Cardiac atrium fibroblast (primary cell): ENCODE measurements around the gene FN3K. TPM values are rescaled to one million over a fixed set of nuclear protein-coding genes. Genes with fewer than 3 reads are reported as not detected.

Experiments
- total RNA-seq: library from RNA; depleted of rRNA; stranded (reverse); fragments of >200 nt; gene quantifications from 2 replicates; pipeline ENCODE4 v1.2.3, GENCODE V29; 2015

Gene FN3K
- 0.16 TPM in 1 of 2 replicates, not detected in the other for total RNA-seq

GRCh38 chr17:82734987-82735866 is at the start of gene FN3K:
FN3K (plus strand) TSS chr17:82735615; CDS start chr17:82735637, 22 bp downstream.

GRCh38 chr17:82698065-82698973 is 37.1 kb upstream of the FN3K start, which contains the start of gene RAB40B:
RAB40B (minus strand) TSS chr17:82698698; CDS start chr17:82698596, 102 bp downstream.

DNA sequence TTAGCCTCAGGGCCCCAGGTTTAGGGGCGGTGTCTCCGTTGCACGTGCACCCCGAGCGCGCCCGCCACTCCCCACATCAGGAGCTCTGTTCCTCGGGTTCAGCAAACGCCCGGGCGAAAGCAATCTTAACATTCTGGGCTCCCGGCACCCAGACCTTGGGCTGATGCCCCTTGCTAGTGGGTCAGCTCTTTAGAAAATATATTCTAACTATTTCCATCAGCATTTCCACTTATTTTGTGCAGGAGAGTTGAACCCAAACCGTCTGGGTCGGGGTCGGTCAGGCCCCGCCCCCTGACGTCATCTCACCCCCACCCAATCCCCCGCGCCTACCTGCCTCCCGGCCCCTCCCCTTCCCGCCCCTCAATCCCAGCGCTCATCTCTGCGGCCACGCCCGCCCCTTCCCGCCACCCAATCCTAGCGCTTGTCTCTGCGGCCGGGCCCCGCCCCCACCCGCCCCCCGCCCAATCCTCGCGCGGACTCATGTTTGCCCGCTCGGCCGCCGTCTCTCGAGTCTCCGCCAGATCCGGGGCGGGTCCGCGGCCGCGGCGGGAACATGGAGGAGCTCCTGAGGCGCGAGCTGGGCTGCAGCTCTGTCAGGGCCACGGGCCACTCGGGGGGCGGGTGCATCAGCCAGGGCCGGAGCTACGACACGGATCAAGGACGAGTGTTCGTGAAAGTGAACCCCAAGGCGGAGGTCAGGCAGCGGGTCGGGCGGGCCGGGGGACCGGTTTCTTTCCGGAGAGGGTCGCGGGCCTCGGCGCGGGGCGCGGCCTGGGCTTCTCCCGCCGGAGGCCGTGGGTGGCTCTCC is 19.0 kb upstream of the FN3K start, which contains the start of gene FN3KRP:
FN3KRP (plus strand) TSS at position 504 of the 808 bp plus-strand sequence; CDS start at position 554, 50 bp downstream.

DNA sequence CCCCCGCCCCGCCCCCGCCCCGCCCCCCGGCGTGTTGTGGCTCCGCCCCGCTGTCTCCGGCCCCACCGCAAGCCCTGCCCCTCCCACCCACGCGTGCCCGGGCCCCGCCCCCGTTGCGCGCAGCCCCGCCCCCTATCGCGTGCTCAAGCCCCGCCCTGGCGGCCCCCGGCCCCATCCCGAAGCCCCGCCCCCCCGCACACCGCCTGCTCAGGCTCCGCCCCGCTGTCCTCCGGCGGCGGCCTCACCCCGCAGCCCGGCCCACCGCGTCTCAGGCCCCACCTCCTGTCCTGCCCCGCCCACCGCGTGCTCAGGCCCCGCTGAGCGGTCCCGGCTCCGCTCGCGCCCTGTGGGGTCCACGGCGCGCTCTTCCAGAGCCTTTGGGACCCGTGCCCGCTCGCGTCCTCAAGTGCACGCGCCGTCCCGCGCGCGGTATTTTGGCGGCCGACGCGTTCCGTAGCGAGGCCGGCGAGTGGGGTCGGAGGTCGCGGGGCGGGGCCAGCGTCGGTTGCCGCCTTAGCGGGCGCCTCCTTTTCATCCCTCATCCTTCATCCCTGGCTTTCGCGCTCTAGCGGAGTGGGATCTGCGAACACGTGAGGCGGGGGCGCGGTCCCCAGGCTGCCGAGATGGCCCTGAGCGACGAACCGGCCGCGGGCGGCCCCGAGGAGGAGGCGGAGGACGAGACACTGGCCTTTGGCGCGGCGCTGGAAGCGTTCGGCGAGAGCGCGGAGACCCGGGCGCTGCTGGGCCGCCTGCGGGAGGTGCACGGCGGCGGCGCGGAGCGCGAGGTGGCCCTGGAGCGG is 16.4 kb downstream of the FN3K start, which contains the start of gene TBCD:
TBCD (plus strand) TSS at position 495 of the 800 bp plus-strand sequence; CDS start at position 624, 129 bp downstream.

Other genes with a start within 250 kb of the FN3K start
- gene FOXK2, start 215.9 kb upstream of the FN3K start, total RNA-seq, result 28.5 and 34.5 TPM in 2 replicates
- 76.4 and 85.2 TPM in 2 replicates for gene WDR45B, start 87.2 kb upstream of the FN3K start, total RNA-seq
- 8.3 and 13.1 TPM in 2 replicates for gene RAB40B, start 36.9 kb upstream of the FN3K start, total RNA-seq
- gene FN3KRP, start 18.9 kb upstream of the FN3K start, total RNA-seq, result 14.3 and 18.1 TPM in 2 replicates
- 28.9 and 45.2 TPM in 2 replicates for gene TBCD, start 16.4 kb downstream of the FN3K start, total RNA-seq
- not detected in 2 replicates for gene ZNF750, start 104.4 kb downstream of the FN3K start, total RNA-seq